ENCODE results near the gene CAPN11.
A peak's percentile ranks its signal among the peaks of the same experiment; 100 is the strongest.
"Not testable (repeated sequence)": the region's sequence is repeated elsewhere in the genome, so short reads cannot be mapped to it uniquely, and the experiment has no call there.

The CAPN11 gene

GRCh38 chr6:44157152-44157521 is 1.5 kb upstream of the CAPN11 start:
- DNase-seq = peak; percentile 43

- no peak for DNase-seq
Measured at GRCh38 chr6:44161997-44162338, 3.3 kb downstream of the CAPN11 start.

GRCh38 chr6:44162876-44163625 is 4.4 kb downstream of the CAPN11 start:
- no peak for DNase-seq

GRCh38 chr6:44166116-44166515 is 7.5 kb downstream of the CAPN11 start:
- DNase-seq = no peak

GRCh38 chr6:44166591-44167184 is 8.1 kb downstream of the CAPN11 start:
- DNase-seq = peak; percentile 31

- no peak for DNase-seq
Measured at GRCh38 chr6:44167567-44167966, 8.9 kb downstream of the CAPN11 start.

GRCh38 chr6:44169154-44169553 is 10.5 kb downstream of the CAPN11 start:
- DNase-seq = no peak

GRCh38 chr6:44169886-44170570 is 11.4 kb downstream of the CAPN11 start:
- DNase-seq = no peak

GRCh38 chr6:44171899-44172546 is 13.4 kb downstream of the CAPN11 start:
- DNase-seq = no peak

- peak; percentile 78 for DNase-seq
Measured at GRCh38 chr6:44172731-44173500, 14.3 kb downstream of the CAPN11 start.

- no peak for DNase-seq
Measured at GRCh38 chr6:44176130-44176761, 17.6 kb downstream of the CAPN11 start.

GRCh38 chr6:44176762-44177509 is 18.3 kb downstream of the CAPN11 start:
- peak; percentile 8 for DNase-seq

GRCh38 chr6:44177691-44178423 is 19.2 kb downstream of the CAPN11 start:
- DNase-seq = no peak

- DNase-seq = no peak
Measured at GRCh38 chr6:44178424-44179071, 19.9 kb downstream of the CAPN11 start.

GRCh38 chr6:44179072-44179536 is 20.5 kb downstream of the CAPN11 start:
- no peak for DNase-seq

- no peak for DNase-seq
Measured at GRCh38 chr6:44179648-44180047, 21.0 kb downstream of the CAPN11 start.

- no peak for DNase-seq
Measured at GRCh38 chr6:44180406-44180805, 21.8 kb downstream of the CAPN11 start.

- DNase-seq = no peak
Measured at GRCh38 chr6:44180886-44181285, 22.3 kb downstream of the CAPN11 start.

GRCh38 chr6:44181784-44182183 is 23.2 kb downstream of the CAPN11 start:
- DNase-seq = not testable (repeated sequence)

- no peak for DNase-seq
Measured at GRCh38 chr6:44182911-44183390, 24.3 kb downstream of the CAPN11 start.
